Activated naive CD4-positive, alpha-beta T cell treated with anti-CD3 and anti-CD28 coated beads, Interleukin-2, amount 50 U/mL, for 16 hours (primary cell): ENCODE measurements around the gene RNF144B.
"Not testable (repeated sequence)": the region's sequence is repeated elsewhere in the genome, so short reads cannot be mapped to it uniquely, and the experiment has no call there.

Source experiments
- DNase-seq: peaks from one replicate; pipeline ENCODE4 v3.0.0-alpha.2; 2020

Gene RNF144B

DNA sequence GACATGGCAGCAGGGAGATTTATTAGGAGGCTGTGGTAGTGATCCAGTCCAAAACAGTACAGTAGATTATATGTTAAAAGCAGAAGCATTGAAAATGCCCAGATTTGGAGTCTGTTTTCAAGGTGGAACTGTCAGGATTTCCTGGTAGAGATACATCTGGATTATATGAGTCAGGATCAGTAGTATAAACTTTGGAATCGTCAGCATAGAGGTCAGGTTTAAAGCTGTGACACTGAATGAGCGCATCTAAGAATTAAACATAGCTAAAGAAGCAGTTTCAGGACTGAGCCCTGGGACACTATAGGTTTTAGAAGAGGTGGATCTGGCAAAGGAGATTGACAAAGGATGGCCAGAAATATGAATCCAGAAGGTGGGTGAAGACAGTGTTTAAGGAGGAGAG is 60.4 kb downstream of the RNF144B start:
- no peak for DNase-seq

- DNase-seq, result no peak
These were observed 64.6 kb downstream of the RNF144B start for GRCh38 chr6:18451756-18452155.

- no peak for DNase-seq
These were observed 67.3 kb downstream of the RNF144B start for GRCh38 chr6:18454446-18454845.

DNA sequence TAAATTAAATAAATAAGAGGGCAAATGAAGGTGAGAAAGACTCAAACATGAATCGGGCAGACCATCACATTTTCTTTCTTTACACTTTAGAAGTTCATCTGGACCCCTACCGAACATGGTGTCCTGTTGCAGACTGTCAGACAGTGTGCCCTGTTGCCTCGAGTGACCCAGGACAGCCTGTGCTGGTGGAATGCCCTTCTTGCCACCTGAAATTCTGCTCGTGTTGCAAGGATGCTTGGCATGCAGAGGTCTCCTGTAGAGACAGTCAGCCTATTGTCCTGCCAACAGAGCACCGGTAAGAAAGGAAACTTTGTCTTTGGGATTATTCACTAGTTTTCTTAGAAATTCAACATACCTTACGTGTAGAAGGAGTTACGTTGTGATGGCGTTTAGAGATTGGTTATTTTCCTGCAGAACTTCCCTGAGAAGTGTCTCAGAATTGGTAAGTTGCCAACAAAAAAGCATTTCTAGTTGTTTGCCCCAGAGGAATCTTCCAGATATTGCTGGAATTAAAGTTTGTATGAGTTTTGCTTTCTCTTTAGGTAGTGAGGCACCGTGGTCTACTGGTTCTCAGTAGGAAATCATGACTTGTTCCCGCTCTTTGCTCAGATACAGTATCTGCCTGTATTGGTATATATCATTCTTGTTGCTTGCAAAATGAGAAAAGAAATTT is 70.1 kb downstream of the RNF144B start:
- DNase-seq, result no peak

DNA sequence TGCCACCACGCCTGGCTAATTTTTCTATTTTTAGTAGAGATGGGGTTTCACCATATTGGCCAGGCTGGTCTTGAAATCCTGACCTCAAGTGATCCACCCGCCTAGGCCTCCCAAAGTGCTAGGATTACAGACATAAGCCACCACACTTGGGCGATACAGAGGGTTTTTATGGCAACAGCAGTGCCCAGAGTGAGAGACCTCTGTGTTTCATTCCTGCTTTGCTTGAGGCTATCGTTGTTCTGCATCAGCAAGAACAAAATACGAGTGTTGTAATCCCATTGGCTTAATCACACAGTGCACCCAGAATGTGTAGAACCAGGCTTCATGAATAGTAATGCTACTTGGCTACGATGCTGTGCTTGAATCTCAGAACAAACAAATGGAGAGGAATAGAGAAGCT is 70.9 kb downstream of the RNF144B start:
- DNase-seq, result not testable (repeated sequence)

DNA sequence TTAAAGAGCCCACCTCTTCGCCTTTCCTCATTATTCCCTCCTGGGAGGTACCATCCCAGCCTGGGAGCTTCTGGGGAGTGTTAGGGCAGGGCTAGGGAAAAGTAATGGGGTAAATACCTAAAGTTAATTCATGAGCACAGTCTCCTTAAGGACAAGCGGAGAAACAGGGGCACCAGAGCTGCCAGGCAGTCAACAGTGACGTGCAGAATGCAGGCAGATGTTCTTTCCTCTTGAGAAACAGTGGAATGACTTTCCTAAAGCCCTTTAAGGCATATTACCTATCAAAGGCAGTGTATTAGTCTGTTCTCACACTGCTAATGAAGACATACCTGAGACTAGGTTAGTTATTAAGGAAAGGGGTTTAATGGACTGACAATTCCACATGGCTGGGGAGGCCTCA is 76.3 kb downstream of the RNF144B start:
- no peak for DNase-seq

- no peak for DNase-seq
These were observed 77.0 kb downstream of the RNF144B start for GRCh38 chr6:18464176-18464575.

- DNase-seq, result no peak
These were observed 78.4 kb downstream of the RNF144B start for GRCh38 chr6:18465410-18466154.

DNA sequence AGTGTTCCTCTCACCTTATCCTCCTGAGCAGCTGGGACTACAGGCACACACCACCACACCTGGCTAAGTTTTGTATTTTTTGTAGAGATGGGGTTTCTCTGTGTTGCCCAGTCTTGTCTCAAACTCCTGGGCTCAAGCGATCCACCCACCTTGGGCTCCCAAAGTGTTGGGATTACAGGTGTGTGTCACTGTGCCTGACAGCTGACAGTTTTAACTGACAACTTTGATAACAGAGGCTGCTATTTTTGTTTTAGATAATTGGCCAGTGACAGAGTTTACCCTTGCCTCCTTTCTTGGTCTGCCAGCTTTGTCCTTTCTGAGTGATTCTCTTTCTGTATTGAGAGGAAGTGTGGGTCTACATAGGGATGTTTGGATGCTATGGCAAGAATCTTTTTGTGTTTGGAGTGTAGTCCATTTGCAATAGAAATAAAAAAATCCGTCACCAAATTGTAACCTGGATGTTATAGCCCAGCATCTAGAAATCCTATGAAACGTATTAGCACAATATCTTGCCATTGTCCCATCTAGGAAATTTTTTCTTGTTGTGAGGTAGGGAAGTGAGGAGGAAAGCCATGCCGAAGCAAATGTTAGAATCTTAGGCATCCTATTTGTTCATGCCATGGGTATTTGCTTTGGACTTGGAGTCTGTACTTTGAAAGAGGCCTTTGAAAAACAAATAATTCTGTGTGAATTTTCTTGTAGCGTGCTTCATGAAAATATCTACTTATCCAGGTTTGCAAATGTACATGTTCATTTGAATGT is 80.8 kb downstream of the RNF144B start:
- DNase-seq, result no peak

- DNase-seq, result no peak
These were observed 81.3 kb downstream of the RNF144B start for GRCh38 chr6:18468503-18468843.

- no peak for DNase-seq
These were observed 82.4 kb downstream of the RNF144B start for GRCh38 chr6:18469536-18469935.

GRCh38 chr6:18471232-18471964 is 84.2 kb downstream of the RNF144B start:
- DNase-seq, result no peak

DNA sequence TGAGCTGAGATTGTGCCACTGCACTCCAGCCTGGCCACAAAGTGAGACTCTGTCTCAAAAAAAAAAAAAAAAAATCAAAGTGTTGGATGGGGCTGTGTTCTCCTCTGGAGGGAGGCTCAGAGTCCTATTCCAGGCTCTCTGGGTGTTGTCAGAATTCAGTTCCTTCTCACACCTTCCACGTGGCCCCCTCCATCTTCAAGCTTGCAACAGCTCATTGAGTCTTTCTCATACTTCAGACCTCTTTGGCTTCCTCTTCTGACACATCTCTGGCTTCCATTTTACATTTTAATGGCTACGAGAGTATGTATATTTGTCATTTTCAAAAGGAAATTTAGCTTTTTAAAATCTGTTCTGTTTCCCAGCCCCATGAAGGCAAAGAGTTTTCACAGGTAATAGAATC is 85.8 kb downstream of the RNF144B start:
- DNase-seq, result no peak

DNA sequence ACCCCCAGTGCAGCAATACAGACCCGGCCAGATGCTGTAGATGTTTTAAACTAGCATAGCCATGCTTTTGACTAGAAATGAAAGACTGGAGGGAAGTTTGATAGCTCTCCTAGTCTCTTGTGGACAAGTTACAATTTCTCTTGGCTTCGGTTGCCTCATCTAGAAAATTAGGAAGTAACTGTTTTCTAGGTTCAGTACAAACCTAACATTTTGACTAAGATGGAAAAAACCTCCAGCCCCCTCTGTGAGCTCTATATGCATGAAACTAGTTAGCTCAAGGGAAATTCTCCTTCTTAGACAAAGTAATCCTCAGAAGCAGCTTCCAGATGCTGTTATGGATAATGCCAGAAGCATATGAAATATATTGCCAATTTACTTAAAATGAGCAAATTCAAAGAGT is 86.6 kb downstream of the RNF144B start:
- DNase-seq, result no peak

- DNase-seq, result no peak
These were observed 90.3 kb downstream of the RNF144B start for GRCh38 chr6:18477301-18477941.

DNA sequence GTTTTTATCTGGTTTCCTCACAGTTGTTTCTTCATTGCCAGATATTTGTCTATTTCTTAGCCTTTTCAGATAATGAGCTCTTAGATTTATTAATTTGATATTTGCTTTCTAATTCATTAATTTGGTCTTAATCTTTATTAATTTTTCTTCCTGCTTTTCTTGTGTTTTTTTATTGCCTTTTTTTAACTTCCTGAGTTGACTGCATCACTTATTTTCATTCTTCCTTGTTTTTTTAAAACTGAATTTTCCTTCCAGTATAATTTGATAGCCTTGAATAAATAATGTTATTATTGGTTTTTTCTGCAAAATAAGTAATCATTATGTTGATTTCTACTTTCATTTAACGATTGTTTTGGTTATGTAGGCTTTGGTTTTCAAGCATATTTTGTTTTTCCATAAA is 91.5 kb downstream of the RNF144B start:
- DNase-seq, result no peak

- no peak for DNase-seq
These were observed 94.7 kb downstream of the RNF144B start for GRCh38 chr6:18481870-18482269.

GRCh38 chr6:18485660-18486435 is 98.7 kb downstream of the RNF144B start:
- DNase-seq, result no peak

GRCh38 chr6:18488004-18488403 is 100.9 kb downstream of the RNF144B start:
- no peak for DNase-seq

DNA sequence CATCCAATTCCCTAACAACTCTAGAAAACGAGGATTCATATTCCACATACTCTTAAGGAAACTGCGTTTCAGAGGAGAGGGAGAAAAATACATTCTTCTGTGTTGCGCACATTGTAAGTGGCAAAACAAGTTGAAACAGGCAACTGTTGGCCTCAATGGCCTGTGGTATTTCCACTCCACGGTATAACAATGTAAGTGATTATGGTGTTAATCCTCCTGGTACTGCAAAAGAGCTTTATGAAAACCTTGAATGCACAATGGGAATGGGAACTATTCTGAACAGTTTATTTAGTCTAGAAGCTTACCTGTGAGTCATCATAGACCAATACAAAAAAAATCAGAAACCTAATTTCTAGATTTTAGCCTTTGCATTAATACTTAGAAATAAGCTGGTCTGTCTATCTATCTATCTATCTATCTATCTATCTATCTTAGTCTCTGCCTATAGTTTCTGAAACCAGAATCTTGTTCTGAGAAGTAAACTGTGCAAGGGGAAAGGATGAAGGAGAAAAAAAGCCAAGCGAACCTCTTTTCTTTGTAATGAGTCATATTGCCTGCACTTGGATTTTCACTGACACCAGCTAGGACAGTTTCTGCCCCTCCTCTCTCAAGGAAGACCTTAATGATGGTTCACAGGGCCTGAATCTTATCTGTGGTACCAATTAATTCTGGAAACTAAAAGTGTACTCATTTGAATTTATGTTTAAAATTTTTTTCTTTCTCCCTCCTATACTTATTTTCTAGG is 101.5 kb downstream of the RNF144B start:
- no peak for DNase-seq

DNA sequence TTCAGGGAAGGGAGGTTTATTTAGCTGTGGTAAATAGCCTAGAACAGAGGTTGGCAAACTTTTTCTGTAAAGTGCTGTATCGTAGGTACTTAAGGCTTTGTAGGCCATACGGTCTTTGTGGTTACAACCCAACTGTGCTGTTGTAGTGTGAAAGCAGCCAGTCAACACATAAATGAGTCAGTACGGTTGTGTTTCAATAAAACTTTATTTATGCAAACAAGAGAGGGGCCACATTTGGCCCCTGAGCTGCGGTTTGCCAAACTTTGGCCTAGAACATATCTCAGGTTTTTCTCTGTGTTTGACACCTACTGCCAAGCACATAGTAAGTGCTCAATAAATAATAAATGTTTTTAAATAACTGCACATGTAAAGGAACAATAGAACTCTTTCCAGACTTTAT is 102.2 kb downstream of the RNF144B start:
- no peak for DNase-seq
